HCT116 (cell line): ENCODE results near the gene FNDC3A. TPM values are rescaled to one million over a fixed set of nuclear protein-coding genes. Genes with fewer than 3 reads are reported as not detected.

ENCODE experiments used
- ATAC-seq: fragments of 200-7000 bp; cut with Tn5 transposase; 2 replicates; pipeline ENCODE4 v1.9.1; 2020; ENCODE audit warnings: mild to moderate bottlenecking, moderate library complexity
- BruUV-seq: library from RNA; stranded (reverse); fragments of 400-500 nt; replicated peaks from 2 replicates; lab custom pipeline; 2021; lab: Mats Ljungman, UMichigan
- CTCF ChIA-PET: fragments of 300-600 bp; sonication (Branson Sonifier 250); formaldehyde crosslinking; loops from one replicate; lab custom pipeline; 2021; ENCODE audit warnings: antibody characterized with exemption; lab: Charles Lee
- POLR2A ChIA-PET: fragments of 300-600, 350-600 bp; sonication (Branson Sonifier 250); formaldehyde crosslinking; loops from one replicate; lab custom pipeline; 2021; ENCODE audit warnings: antibody characterized with exemption; lab: Charles Lee
- RAD21 ChIA-PET, 2 experiments: fragments of 300-600 bp; sonication (Branson Sonifier 250); formaldehyde crosslinking; loops; one replicate each; lab custom pipeline; 2023; ENCODE audit warnings: low total read pairs in 2 of 2; ENCODE audit not compliant: uncharacterized antibody in 2 of 2, unreplicated experiment in 2 of 2, low non-redundant PET in 1 of 2; lab: Charles Lee
- DNase-seq: peaks from one replicate; pipeline ENCODE4 v3.0.0-alpha.2; 2010; ENCODE audit warnings: low read depth, low spot score
- H2AFZ ChIP-seq: fragments of 200-600 bp; shearing (Covaris generic), sonication (generic); 2 replicates; pipeline ENCODE4 v1.6.1; 2017; ENCODE audit warnings: low read depth, mixed run types, mixed read lengths, antibody characterized with exemption, low read length; ENCODE audit not compliant: poor library complexity, severe bottlenecking
- H3K27ac ChIP-seq: 2 replicates; pipeline ENCODE4 v1.5.1; 2012; ENCODE audit warnings: low read depth, low read length
- H3K27me3 ChIP-seq: fragments of 200-600 bp; sonication (generic); 2 replicates; pipeline ENCODE4 v1.6.1; 2016; ENCODE audit warnings: mixed run types, low read length, mixed read lengths; ENCODE audit not compliant: insufficient read depth
- H3K36me3 ChIP-seq, 2 experiments: fragments of 200-500 bp in 1 of 2; fragments of 200-600 bp in 1 of 2; sonication (Bioruptor generic) in 1 of 2; sonication (generic) in 1 of 2; 2 replicates each; pipeline versions ENCODE4 v1.5.1 to v1.6.1; 2014 to 2016; ENCODE audit warnings: low read length in 2 of 2, inconsistent platforms in 1 of 2, mixed read lengths in 1 of 2, mixed run types in 1 of 2; ENCODE audit not compliant: insufficient read depth in 2 of 2, control insufficient read depth in 1 of 2
- H3K4me1 ChIP-seq, 2 experiments: fragments of 200-600 bp in 1 of 2; sonication (generic) in 1 of 2; 2 replicates each; pipeline versions ENCODE4 v1.5.1 to v1.6.1; 2012 to 2017; ENCODE audit warnings: low read length in 2 of 2, inconsistent platforms in 1 of 2, mild to moderate bottlenecking in 1 of 2, mixed read lengths in 1 of 2, mixed run types in 1 of 2, moderate library complexity in 1 of 2; ENCODE audit not compliant: insufficient read depth in 2 of 2, control insufficient read depth in 1 of 2
- H3K4me2 ChIP-seq: fragments of 200-600 bp; sonication (generic); 2 replicates; pipeline ENCODE4 v1.6.1; 2017; ENCODE audit warnings: mixed run types, low read length, mixed read lengths
- H3K4me3 ChIP-seq, 2 experiments: fragments of 200-600 bp in 1 of 2; sonication (generic) in 1 of 2; replicated peaks in 1 of 2; 2 replicates each; pipeline ENCODE4 v1.5.1; 2011 to 2016; ENCODE audit warnings: low read length in 2 of 2, control low read depth in 1 of 2, low read depth in 1 of 2, mild to moderate bottlenecking in 1 of 2, mixed read lengths in 1 of 2, mixed run types in 1 of 2
- H3K79me2 ChIP-seq: fragments of 200-600 bp; sonication (generic); 2 replicates; pipeline ENCODE4 v1.6.1; 2017; ENCODE audit warnings: mild to moderate bottlenecking, mixed run types, low read length, moderate library complexity, mixed read lengths; ENCODE audit not compliant: insufficient read depth
- H3K9ac ChIP-seq: fragments of 200-600 bp; sonication (generic); 2 replicates; pipeline ENCODE4 v1.6.1; 2016; ENCODE audit warnings: low read length, mixed read lengths
- H3K9me2 ChIP-seq: fragments of 200-600 bp; sonication (generic), shearing (Covaris generic); 2 replicates; pipeline ENCODE4 v1.6.1; 2017; ENCODE audit warnings: mixed run types, mild to moderate bottlenecking, moderate library complexity; ENCODE audit not compliant: insufficient read depth
- H3K9me3 ChIP-seq, 2 experiments: fragments of 200-500 bp in 1 of 2; fragments of 200-600 bp in 1 of 2; sonication (Bioruptor generic) in 1 of 2; sonication (generic) in 1 of 2; 2 replicates each; pipeline ENCODE4 v1.6.1; 2014 to 2017; ENCODE audit warnings: low read length in 2 of 2, mixed read lengths in 2 of 2, inconsistent platforms in 1 of 2, low read depth in 1 of 2, mild to moderate bottlenecking in 1 of 2, mixed run types in 1 of 2, moderate library complexity in 1 of 2; ENCODE audit not compliant: control insufficient read depth in 1 of 2, insufficient read depth in 1 of 2
- H4K20me1 ChIP-seq: fragments of 200-600 bp; sonication (generic), shearing (Covaris generic); 2 replicates; pipeline ENCODE4 v1.6.1; 2017; ENCODE audit warnings: mixed run types, mild to moderate bottlenecking, moderate library complexity; ENCODE audit not compliant: insufficient read depth
- EGR1 ChIP-seq: IDR thresholded peaks from 2 replicates; pipeline ENCODE4 v1.6.1; 2012; ENCODE audit warnings: low read depth
- EZH2 ChIP-seq: fragments of 200-600 bp; sonication (generic); IDR thresholded peaks from 2 replicates; pipeline ENCODE4 v1.6.1; 2017; ENCODE audit warnings: antibody characterized with exemption, mixed run types
- EZH2phosphoT487 ChIP-seq: fragments of 200-600 bp; IDR thresholded peaks from 2 replicates; pipeline ENCODE4 v1.6.1; 2018; ENCODE audit warnings: antibody characterized with exemption, borderline replicate concordance
- POLR2A ChIP-seq: IDR thresholded peaks from 2 replicates; pipeline ENCODE4 v1.7.0; 2011; ENCODE audit warnings: borderline replicate concordance; ENCODE audit not compliant: insufficient read depth, insufficient read length; ENCODE audit errors: extremely low read depth
- SIN3A ChIP-seq: IDR thresholded peaks from 2 replicates; pipeline ENCODE4 v1.6.1; 2012; ENCODE audit warnings: low read depth
- SP1 ChIP-seq: IDR thresholded peaks from 2 replicates; pipeline ENCODE4 v1.6.1; 2012; ENCODE audit warnings: low read depth
- SRF ChIP-seq: IDR thresholded peaks from 2 replicates; pipeline ENCODE4 v1.6.1; 2012; ENCODE audit warnings: low read depth
- TCF7L2 ChIP-seq: IDR thresholded peaks from 2 replicates; pipeline ENCODE4 v1.7.0; 2011; ENCODE audit warnings: borderline replicate concordance, inconsistent platforms; ENCODE audit not compliant: insufficient read depth, insufficient read length; ENCODE audit errors: extremely low read depth
- YY1 ChIP-seq: IDR thresholded peaks from 2 replicates; pipeline ENCODE4 v1.6.1; 2011; ENCODE audit warnings: low read length, low read depth, moderate library complexity, mild to moderate bottlenecking; ENCODE audit not compliant: insufficient replicate concordance; ENCODE audit errors: extremely low read depth
- ZBTB33 ChIP-seq: IDR thresholded peaks from 2 replicates; pipeline ENCODE4 v1.6.1; 2011; ENCODE audit warnings: mild to moderate bottlenecking, low read length, moderate library complexity; ENCODE audit not compliant: insufficient replicate concordance; ENCODE audit errors: extremely low read depth
- ZFX ChIP-seq: fragments of 450-650 bp; IDR thresholded peaks from 2 replicates; pipeline ENCODE4 v1.6.1; 2017
- intact Hi-C: fragments of 100-400 bp; cut with micrococcal nuclease; formaldehyde crosslinking; loops from 2 replicates; pipeline ENCODE4 v1.10.0; 2022
- total RNA-seq: library from RNA; stranded (reverse); gene quantifications from one replicate; pipeline ENCODE4 v1.2.1, GENCODE V29; 2021; ENCODE audit not compliant: unreplicated experiment
- TF ChIP-seq, protein P1 (sequence below): IDR thresholded peaks from 2 replicates; pipeline ENCODE4 v1.6.1; 2012

Gene FNDC3A
- total RNA-seq, 1 experiment from 2014 or later, result 30.5 TPM

- ChIA-PET POLR2A (no interaction called here), RAD21 (no interaction called here), CTCF (no interaction called here)
- no peak for DNase-seq
- Histone ChIP-seq H3K4me1 (peaks cover 0 to 1% of the 10 kb centered on the region in 2 experiments; a peak in 1 of 4 replicates), H3K36me3 (no peaks in the 10 kb centered on the region), H3K27ac (no peak overlapping the region), H3K9ac (no peak overlapping the region), H3K79me2 (no peaks in the 10 kb centered on the region), H3K27me3 (no peaks in the 10 kb centered on the region), H2AFZ (no peak overlapping the region), H3K9me3 (no peaks in the 10 kb centered on the region), H3K4me2 (no peak overlapping the region), H3K4me3 (no peak overlapping the region)
- intact Hi-C loops, result no loop called here
- TF ChIP-seq YY1 (no peak), SP1 (no peak), POLR2A (no peak), EZH2 (no peak), EGR1 (no peak), SIN3A (no peak), TCF7L2 (no peak), SRF (no peak), ZBTB33 (no peak), EZH2phosphoT487 (no peak), ZFX (no peak)
- TF ChIP-seq, protein P1, sequence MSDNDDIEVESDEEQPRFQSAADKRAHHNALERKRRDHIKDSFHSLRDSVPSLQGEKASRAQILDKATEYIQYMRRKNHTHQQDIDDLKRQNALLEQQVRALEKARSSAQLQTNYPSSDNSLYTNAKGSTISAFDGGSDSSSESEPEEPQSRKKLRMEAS, result no peak
- TF ChIP-seq, all 23 proteins: peak for 0
- no TSS peak for BruUV-seq
- ATAC-seq, result no peak
- Histone ChIP-seq H3K9me2 (no peaks in the 10 kb centered on the region), H4K20me1 (no peaks in the 10 kb centered on the region)
Observed at GRCh38 chr13:48945626-48946025, 30.1 kb upstream of the FNDC3A start.
